HG03442 (cell line): Measurements from ENCODE around the gene TMEM184A.

Source experiments
- ATAC-seq: cut with Tn5 transposase; IDR thresholded peaks from one replicate; pipeline ENCODE4 v1.9.1; 2021; ENCODE audit warnings: mild to moderate bottlenecking, moderate library complexity; ENCODE audit not compliant: unreplicated experiment

TMEM184A gene

DNA sequence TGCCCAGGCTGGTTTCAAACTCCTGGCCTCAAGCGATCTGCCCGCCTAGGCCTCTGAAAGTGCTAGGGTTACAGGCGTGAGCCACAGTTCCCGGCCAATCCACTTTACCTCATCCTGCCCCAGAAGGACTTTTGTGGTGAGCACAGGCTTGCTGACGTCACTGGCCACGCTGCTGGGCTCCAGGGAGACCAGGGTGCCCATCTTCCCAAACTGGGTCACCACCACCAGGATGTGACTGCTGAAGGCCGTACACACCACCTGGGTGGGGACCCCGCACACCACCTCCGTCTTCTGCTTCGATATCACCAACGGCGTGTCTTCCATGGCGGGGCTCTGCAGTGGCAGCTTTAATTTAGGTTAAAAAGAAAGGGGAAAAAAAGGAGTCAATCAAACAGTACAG lies 13.0 kb upstream of the TMEM184A start:
- ATAC-seq = no peak

DNA sequence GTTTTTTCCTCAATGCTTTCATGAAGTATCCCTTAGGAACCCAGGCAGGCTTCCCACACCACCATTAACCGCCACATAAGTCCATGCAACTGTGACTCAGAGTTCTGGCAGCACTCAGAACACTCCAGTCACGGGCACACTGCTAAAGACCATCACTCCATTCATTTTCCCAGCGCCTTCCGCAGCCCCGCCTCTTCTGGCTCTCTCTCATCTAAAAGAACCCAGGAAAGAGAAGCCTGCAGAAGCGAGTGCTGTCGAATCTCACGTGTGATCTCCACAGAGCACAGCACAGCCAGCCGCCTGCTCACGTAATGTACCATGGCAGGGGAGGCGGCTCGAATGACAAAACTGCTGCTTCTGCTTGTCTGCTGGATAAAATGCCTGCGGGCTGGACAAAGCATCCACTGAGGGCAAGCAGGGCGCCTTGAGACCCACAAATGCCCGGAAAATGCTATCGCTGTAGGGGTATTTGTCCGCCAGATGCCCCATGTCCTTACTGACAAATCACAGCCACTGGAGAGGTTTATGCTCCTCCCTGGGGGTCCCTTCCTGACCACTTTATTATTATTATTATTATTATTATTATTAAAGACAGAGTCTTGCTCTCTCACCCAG lies 12.0 kb upstream of the TMEM184A start:
- no peak for ATAC-seq

DNA sequence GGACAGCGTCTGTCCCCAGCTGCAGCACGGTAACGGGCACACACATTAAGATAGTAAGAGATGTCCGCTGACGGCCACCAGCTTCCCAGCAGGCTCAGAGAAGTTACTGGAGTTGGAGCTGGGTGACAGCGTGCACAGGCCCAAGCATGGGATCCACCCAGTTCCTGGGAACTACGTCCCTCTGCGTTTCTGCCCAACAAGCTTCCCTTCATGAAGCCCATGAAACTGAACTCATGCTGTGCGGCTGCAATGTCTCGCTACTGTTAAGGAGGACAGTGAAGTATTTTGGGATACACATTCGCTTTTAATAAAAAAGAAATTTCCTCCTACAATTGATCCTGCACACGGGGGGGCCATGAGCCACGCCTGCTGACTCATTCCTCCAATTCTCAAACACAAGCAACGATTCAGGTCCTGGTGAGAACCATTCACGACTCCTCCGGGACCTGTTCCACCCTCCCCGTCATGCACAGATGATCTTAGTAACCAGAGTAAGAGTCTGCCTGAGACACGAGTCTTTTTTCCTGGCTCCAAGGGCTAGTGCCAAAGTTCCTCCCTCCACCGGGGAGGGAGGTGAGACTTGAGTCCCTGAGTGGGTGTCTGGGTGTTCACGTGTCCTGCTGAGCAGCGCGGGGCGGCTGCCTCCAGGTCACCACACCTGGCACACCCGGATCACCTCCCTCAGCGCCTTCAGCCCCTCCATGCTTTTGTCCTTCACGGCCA lies 11.2 kb upstream of the TMEM184A start:
- no peak for ATAC-seq

DNA sequence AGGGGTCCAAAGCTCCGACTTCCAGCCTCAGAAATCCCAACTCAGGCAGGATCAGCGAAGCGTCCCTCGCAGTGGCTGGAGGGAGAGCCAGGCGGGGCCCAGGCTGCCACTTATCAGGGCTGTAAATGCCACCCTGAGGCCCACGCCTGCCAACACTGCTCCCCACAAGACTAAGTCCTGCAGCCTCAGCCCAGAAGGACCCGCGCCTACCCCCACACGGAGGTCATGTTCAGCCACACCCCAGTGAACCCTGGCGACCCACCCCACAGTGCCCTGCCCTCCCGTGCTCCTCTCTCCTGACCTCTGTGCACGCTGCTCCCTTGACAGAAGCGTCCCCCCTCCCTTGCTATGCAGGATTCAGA lies 10.7 kb upstream of the TMEM184A start:
- no peak for ATAC-seq

DNA sequence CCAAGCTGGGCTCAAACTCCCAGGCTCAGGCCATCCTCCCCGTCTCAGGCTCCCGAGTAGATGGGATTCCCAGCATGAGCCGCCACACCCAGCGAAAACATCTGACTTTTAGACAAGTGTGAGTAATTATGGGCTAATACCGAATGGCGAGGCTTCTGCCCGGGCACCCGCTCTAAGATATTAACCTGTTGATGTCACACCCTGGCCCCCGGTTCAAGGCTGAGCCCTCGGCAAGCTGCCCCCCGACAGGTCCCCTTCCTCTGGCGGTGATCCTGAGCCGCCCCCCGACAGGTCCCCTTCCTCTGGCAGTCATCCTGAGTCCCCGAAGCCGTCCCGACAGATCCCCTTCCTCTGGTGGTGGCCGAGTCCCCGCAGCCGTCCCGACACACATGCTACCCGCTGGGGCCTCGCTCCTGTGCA lies 8.6 kb upstream of the TMEM184A start:
- ATAC-seq = no peak

DNA sequence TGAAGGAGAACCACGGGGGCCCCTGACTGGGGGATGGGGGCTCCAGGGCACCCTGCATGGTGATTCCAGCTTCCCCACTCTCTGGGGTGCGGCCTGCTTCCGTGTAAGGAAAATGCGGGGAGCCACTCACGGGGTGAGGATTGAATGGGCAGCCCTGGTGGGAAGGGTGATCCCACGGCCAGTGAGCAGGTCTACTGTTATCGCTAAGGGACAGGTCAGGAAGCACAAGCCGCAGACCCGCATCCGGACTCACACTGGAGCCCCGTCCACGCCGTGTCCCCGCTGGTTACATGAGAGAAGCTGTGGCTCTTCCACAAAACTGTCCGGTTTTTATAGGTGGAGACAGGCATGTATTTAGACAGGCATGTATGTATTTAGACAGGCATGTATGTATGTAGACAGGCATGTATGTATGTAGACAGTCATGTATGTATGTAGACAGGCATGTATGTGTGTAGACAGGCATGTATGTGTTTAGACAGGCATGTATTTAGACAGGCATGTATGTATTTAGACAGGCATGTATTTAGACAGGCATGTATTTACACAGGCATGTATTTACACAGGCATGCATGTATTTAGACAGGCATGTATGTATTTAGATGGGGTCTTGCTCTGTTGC lies 8.1 kb upstream of the TMEM184A start:
- ATAC-seq = no peak

DNA sequence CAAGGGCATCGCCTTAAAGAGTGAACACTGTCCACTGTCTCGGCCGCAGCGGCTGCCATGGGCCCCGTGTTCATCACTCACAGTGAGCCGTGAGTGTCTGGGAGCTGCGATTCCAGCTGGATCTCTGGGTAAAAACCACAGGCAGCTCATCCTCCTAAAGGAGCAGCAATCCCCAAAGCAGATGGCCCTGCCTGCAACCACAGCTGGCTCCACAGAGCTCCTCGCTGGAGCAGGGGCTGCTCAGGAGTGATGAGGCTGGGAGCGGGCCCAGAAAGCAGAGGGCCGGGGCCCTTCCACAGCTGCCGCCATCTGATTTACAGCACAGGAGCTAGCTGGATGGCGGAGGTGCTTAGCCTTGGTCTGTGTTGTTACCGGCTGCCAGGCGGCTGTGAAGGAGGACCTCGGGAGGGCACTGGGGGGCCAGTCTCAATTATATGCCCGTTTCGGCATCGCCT lies 6.6 kb upstream of the TMEM184A start:
- no peak for ATAC-seq

DNA sequence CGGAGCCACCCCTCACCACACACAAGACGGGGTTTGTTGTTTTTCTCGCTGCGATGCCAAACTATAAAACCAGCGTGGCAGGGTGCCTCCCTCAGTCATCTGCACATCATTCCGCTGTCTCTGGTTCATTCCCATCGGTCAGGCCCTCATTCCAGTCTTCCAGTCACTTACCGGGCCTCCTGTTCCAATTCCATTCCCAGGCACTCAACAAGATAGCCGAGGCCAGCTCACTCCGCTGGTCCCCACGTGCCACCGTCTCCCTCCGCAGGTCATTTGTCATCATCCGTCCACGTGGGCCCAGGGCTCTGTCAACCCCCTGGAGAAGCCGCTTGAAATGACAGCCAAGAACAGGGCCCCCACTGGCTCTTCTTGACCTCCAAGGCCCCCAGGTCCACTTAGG lies 6.1 kb upstream of the TMEM184A start:
- no peak for ATAC-seq

DNA sequence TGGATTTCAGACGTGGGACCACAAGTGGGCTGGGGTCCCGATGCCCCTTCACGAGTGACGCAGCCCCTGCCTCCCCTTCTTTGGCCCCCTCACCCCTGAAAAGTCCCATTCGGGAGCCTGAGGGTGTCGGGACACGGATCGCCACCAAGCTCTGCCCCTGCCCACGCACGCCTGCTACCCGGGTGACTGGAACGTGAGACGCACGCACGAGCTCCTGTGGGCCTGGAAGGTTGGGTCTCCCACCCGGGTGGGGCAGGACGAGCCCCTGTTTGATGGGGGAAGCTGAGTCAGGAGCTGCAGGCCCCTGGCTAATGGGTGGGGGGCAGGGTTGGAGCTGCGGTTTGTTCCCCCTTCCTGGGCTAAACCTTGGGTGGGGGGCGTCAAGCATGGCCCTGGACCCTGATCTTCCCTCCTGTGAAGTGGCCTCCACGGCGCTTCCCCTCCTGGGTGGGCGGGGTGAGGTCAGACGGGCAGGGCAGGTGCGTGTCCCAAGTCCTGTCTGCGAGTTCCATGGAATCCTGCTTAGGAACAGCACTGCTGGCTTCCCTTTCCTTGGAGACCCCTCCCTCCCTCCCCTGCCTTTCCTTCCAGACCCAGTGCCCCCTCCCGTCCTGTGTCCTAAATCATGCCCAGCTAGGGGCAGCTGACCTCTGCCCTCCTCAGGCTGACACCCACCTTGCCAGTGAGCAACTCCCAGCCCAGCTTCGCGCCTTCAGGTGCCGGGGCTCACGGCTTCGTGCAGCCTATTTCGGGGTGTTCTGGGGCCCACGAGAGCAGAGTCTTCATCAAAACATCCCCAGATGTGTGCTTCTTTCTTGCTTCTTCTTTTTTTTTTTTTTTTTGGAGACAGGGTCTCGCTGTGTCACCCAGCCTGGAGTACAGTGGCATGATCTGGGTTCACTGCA lies 5.3 kb upstream of the TMEM184A start:
- ATAC-seq = no peak

DNA sequence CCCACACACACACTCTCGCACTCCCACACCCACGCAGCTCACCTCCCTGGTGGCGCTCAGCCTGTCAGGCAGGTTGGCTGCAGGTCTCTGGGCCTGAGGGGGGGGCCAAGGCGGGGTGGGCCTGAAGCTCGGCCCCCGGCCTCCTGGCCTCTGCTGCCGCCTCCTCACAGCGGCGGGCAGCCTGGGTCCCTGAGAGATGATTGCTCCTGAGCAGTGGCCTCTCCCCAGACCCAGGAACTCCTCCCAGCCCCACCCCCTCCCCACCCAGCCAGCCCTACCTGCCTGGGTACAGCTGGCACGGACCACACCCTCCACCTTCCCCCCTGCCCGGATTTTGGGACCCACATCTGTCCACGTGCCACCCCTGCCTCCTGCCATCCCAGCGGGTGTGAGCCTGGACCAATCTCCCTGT lies 4.6 kb upstream of the TMEM184A start:
- no peak for ATAC-seq

DNA sequence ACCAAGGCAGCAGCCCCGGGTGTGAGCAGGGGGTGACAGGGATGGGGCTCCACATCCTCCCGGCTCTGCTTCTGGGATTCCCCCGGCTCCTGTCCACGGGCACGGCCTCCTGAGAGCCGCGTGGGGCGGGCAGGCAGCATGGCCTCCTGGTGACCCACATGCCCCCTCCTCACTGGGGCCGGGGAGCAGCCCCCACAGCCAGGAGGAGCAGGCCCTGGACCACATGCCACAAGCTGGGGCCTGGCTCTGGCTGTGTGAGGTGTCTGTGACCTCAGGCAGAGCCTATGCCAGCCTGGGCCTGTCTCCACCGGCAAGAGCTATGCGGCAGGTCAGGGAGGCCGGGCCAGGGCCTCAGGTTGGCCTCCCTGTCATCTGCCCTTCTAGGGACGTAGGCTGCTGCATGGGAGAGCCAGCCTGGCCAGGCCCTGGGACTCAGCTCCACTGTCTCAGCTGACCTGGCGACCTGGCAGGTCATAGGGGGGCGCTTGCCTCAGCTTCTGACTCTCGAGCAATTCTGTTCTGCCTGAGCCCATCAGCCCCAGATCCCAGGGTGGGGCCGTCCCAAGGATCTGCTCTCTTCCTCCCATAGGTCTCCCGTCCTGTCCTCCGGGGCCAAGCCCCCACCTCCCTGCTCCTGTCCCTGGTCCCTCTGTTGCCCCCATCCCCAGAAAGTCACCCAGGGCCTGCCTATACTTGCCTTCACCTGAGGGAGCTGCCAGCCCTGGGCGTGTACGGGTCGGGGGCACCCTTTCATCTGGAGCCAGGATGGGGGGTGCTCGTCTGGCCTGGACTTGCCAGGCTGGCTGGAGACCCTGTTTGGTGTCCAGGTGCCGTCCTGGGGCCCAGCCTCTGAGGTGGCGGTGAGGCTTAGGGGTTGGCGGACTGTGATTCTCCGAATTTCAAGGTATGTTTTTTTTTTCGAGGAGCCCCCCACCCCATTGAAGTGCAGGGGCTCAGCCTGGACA lies 3.9 kb upstream of the TMEM184A start:
- no peak for ATAC-seq

DNA sequence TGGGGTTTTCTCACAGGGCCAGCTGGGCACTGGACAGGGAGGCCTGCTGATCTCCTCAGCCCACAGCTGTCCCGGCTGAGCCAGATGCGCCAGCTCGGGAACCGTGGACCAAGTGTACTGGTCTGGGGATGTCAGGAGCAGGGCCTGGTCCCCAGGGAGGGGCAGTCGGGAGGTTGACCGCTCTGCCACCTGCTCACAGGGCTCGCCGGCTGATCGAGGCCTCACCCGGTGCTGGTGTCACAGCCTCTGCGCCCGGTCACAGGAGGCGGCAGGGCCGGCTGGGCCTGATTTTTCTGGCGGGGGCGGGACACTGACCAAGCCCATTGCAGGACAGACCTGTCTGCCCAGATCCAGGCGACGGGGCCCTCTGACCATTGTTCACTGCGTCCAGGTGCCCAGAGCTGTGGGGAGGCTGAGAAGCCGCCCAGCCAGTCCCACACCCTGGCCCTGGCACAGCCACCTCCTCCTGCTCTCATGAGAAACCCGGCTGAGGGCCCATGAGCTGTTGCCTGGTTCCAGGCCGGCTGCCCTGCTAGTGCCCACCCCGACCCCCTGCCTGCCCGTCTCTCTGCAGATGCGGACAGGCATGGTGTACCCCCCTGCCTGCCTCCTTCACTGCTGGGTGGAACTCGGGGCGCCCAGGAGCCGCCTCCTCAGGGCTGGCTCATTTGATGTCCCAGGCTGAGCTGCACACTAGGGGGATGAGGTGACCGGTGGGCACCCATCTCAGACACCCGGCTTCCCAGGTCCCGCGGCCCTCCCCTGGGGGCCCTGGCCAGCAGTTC lies 3.0 kb upstream of the TMEM184A start:
- ATAC-seq = no peak

DNA sequence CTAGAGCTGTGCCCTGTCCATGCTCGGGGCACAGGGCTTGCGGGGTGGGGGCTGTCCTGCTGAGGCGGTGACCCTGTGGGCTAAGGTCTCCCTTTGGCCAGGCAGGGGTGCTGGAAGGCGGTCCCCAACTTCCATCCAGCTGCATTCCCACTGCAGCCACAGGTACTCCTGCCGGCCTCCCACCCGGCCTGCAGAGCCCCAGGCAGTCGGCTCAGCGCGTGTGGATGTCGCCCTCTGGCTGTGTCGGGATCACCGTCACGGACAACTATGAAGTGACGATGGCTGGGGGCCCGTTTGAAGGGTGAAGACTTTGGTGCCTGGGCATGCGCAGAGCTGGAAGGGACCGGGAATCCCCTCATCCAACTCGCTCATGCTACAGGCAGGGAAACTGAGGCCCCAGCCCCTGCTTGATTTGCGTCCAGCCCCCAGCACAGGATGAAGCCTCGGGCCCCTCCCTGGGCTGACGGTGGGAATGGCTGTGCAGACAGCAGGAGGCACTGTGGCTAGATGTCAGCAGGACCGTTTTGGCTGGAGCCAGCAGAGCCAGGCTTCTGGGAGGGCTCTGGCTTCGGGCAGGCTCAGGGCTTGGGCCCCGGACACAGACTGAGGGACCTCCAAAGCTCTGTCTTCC lies 2.3 kb upstream of the TMEM184A start:
- no peak for ATAC-seq

DNA sequence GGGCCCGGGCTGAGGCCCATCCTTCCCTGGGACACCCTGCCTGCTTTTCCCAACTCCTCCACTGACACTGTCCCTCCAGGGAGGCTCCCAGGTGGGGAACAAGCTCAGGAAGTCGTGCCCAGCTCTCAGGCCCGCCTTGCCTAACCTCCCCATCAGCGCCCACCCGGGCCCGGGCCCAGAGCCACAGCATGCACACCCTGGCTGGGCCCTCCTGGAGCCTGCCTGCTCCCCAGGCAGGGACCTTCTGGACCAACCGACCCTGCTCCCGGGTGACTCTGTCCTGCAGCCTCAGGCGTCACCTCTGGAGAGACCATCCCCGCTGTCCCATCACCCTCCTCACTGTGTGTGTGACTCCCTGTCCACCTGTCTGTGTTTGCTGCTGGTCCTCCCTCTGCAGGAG lies 1.8 kb upstream of the TMEM184A start:
- ATAC-seq = no peak

DNA sequence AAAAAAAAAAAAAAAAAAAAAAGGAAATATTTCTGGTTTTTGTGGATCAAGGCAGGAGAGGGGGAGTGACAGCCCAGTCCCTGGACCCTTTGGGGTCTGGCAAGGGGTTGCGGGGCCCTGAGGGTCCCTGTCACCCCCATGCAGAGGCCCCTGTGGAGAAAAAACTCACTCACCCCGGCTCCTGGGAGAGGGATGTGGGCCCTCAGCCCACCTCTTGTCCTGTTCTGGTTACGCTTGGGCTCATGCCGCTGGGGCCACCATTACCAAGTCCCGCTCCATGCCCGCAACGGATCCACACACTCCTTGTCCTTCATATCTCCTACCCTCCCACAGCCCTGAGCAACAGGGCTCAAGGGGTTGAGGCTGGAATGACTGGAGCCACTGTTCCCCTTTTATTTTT lies 1.0 kb upstream of the TMEM184A start:
- no peak for ATAC-seq

DNA sequence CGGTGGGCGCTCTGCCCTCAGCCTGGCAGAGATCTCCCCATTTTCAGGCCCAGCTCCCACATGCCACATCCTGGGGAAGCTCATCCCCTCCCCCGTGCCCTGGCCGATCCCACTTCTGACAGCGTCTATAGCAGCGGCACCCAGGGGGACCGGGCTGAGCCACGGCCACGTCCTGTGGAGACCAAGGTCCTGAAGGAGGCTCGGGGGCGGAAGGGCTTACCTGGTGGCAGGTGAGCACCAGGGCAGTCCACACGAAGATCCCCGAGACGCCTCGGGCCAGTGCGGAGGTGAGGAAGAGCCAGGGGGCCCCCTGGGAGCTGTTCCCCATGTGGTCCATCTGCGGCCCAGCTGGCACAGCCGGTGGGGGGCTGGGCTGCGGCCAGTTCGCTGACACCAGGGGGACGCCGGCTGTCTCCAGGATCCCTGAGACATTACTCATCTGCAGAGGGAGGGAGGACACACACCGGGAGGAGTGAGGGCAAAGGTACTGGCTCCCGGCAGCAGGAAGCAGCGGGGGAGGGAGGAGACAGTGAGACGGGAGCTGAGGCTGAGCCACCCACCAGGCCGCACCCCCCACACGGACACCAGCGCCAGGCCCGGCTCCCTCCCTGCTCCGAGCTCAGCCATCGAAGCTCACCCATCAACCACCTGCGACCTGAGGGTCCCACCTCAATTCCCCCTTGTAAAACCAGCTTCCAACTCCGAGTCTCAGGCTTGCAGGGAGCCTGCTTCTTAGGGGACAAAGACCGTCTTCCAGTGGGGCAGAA lies 776 bp downstream of the TMEM184A start:
- no peak for ATAC-seq

DNA sequence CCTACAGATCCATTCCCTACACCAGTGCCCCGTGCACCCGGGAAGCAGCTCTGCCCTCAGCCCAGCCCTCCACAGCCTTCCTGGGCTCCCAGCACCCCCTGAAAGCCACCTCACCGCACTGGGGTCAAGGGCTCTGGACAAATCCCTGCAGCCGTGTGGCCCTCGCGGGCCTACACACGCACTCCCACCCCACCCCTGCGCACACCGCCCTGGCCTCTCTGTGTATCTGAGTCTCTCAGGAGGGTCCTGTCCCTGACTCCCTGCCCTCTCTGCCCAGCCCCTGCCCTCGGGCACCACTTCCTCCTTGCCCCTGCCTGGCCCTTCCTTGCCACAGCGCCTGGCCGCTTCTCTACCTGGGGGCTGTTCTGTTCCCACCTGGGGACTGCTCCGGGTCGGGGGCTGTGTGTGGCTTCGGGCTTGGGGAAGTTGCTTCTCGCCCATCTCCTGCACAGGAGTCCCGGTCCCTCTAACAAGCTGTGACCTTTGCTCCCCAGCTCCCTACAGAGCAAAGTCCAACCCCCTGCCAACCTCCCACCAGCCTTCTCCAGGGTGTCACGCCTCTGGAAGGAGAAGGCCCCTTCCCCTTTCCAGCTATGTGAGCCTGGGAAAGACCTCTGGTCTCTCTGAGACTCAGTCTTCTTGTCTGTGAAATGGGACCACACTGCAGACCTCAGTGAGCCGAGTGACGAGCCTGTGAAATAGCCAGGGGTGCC lies 1.5 kb downstream of the TMEM184A start:
- ATAC-seq = no peak
